ENCODE data around the gene POU2F1.

Gene POU2F1

GRCh38 chr1:167263819-167264464 is 43.3 kb downstream of the POU2F1 start:
- no peak overlapping the region for H3K27ac ChIP-seq (ENCODE audit: low read depth, low read length)
- H4K20me1 ChIP-seq (ENCODE audit: low read depth, low read length), result no peaks in the 10 kb centered on the region
- H3K9me2 ChIP-seq (replicated peaks; ENCODE audit: insufficient read depth, low read length), result no peaks in the 10 kb centered on the region
- no peak overlapping the region for H3K9ac ChIP-seq (ENCODE audit: low read length)
- H3K9me3 ChIP-seq (ENCODE audit: insufficient read depth, low read length), result no peaks in the 10 kb centered on the region
- TF ChIP-seq EZH2phosphoT487 (conservative IDR thresholded peaks at IDR 0.05; ENCODE audit: low read length) (no peak), CTCF (IDR thresholded peaks at IDR 0.05; ENCODE audit: insufficient read depth, low read length, poor library complexity, severe bottlenecking) (no peak)
- no peaks in the 10 kb centered on the region for H3K27me3 ChIP-seq (ENCODE audit: low read length)
- no peak overlapping the region for H3K4me2 ChIP-seq (ENCODE audit: low read depth, low read length, poor library complexity, severe bottlenecking)
- no peak overlapping the region for H3K4me3 ChIP-seq (ENCODE audit: insufficient read depth, low read length, poor library complexity, severe bottlenecking)
- no peak overlapping the region for H2AFZ ChIP-seq (ENCODE audit: low read depth, low read length, severe bottlenecking)
- H3K79me2 ChIP-seq (ENCODE audit: insufficient read depth, low read length), result no peaks in the 10 kb centered on the region
- no peaks in the 10 kb centered on the region for H3K36me3 ChIP-seq (ENCODE audit: low read length)
- H3F3A ChIP-seq (ENCODE audit: insufficient read depth), result no peaks in the 10 kb centered on the region

- H3K4me3 ChIP-seq (ENCODE audit: insufficient read depth, low read length, poor library complexity, severe bottlenecking), result no peak overlapping the region
- no peak for TF ChIP-seq EZH2phosphoT487 (conservative IDR thresholded peaks at IDR 0.05; ENCODE audit: low read length)
- no peak for TF ChIP-seq CTCF (IDR thresholded peaks at IDR 0.05; ENCODE audit: insufficient read depth, low read length, poor library complexity, severe bottlenecking)
- H3K9ac ChIP-seq (ENCODE audit: low read length), result no peak overlapping the region
- H3K9me3 ChIP-seq (ENCODE audit: insufficient read depth, low read length), result no peaks in the 10 kb centered on the region
- H3F3A ChIP-seq (ENCODE audit: insufficient read depth), result no peaks in the 10 kb centered on the region
- no peaks in the 10 kb centered on the region for H3K79me2 ChIP-seq (ENCODE audit: insufficient read depth, low read length)
- no peak overlapping the region for H3K27ac ChIP-seq (ENCODE audit: low read depth, low read length)
- H3K9me2 ChIP-seq (replicated peaks; ENCODE audit: insufficient read depth, low read length), result no peaks in the 10 kb centered on the region
- H3K36me3 ChIP-seq (ENCODE audit: low read length), result no peaks in the 10 kb centered on the region
- no peaks in the 10 kb centered on the region for H4K20me1 ChIP-seq (ENCODE audit: low read depth, low read length)
- no peaks in the 10 kb centered on the region for H3K27me3 ChIP-seq (ENCODE audit: low read length)
- no peak overlapping the region for H3K4me2 ChIP-seq (ENCODE audit: low read depth, low read length, poor library complexity, severe bottlenecking)
- no peak overlapping the region for H2AFZ ChIP-seq (ENCODE audit: low read depth, low read length, severe bottlenecking)
Observed at GRCh38 chr1:167266965-167267364, 46.3 kb downstream of the POU2F1 start.

GRCh38 chr1:167268347-167268787 is 47.7 kb downstream of the POU2F1 start:
- H3K4me2 ChIP-seq (ENCODE audit: low read depth, low read length, poor library complexity, severe bottlenecking), result no peak overlapping the region
- H3K27ac ChIP-seq (ENCODE audit: low read depth, low read length), result no peak overlapping the region
- H3K79me2 ChIP-seq (ENCODE audit: insufficient read depth, low read length), result no peaks in the 10 kb centered on the region
- H3K4me3 ChIP-seq (ENCODE audit: insufficient read depth, low read length, poor library complexity, severe bottlenecking), result no peak overlapping the region
- H3F3A ChIP-seq (ENCODE audit: insufficient read depth), result no peaks in the 10 kb centered on the region
- H3K36me3 ChIP-seq (ENCODE audit: low read length), result no peaks in the 10 kb centered on the region
- peak overlapping the region; percentile 70 for H2AFZ ChIP-seq (ENCODE audit: low read depth, low read length, severe bottlenecking)
- H3K9me2 ChIP-seq (replicated peaks; ENCODE audit: insufficient read depth, low read length), result no peaks in the 10 kb centered on the region
- H3K27me3 ChIP-seq (ENCODE audit: low read length), result no peaks in the 10 kb centered on the region
- TF ChIP-seq CTCF (IDR thresholded peaks at IDR 0.05; ENCODE audit: insufficient read depth, low read length, poor library complexity, severe bottlenecking) (no peak), EZH2phosphoT487 (conservative IDR thresholded peaks at IDR 0.05; ENCODE audit: low read length) (no peak)
- H3K9ac ChIP-seq (ENCODE audit: low read length), result no peak overlapping the region
- no peaks in the 10 kb centered on the region for H4K20me1 ChIP-seq (ENCODE audit: low read depth, low read length)
- H3K9me3 ChIP-seq (ENCODE audit: insufficient read depth, low read length), result no peaks in the 10 kb centered on the region

Data from SU-DHL-6 (cell line).